ENCODE data around the gene UBAP1.
"Not testable (repeated sequence)": the region's sequence is repeated elsewhere in the genome, so short reads cannot be mapped to it uniquely, and the experiment has no call there.

UBAP1 gene

DNA sequence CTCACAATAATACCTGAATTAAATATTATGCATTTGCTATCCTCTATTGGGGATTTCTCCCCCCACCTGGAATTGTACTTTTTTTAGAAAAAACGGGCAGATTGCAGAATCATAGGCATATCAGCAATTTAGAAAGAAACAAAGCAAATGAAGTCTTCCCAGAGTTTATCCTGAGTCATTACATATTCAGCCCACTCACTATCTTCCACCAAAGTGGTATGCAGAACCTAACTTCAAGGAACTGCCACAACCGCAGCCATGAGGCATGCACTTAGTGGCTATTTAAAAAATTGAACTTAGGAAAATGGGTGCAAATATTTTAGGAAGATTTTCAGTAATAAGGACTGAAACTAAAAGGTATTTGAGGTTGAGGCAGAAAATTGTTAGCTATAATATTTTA lies 48.6 kb downstream of the UBAP1 start:
- no peak for DNase-seq (ENCODE audit: low read depth)
- TF ChIP-seq, protein P1, sequence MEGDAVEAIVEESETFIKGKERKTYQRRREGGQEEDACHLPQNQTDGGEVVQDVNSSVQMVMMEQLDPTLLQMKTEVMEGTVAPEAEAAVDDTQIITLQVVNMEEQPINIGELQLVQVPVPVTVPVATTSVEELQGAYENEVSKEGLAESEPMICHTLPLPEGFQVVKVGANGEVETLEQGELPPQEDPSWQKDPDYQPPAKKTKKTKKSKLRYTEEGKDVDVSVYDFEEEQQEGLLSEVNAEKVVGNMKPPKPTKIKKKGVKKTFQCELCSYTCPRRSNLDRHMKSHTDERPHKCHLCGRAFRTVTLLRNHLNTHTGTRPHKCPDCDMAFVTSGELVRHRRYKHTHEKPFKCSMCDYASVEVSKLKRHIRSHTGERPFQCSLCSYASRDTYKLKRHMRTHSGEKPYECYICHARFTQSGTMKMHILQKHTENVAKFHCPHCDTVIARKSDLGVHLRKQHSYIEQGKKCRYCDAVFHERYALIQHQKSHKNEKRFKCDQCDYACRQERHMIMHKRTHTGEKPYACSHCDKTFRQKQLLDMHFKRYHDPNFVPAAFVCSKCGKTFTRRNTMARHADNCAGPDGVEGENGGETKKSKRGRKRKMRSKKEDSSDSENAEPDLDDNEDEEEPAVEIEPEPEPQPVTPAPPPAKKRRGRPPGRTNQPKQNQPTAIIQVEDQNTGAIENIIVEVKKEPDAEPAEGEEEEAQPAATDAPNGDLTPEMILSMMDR (IDR thresholded peaks at IDR 0.05; ENCODE audit: low read depth, low read length, missing control alignments), result no peak
- in situ Hi-C loops (cut with HindIII; ENCODE audit: low sequenced_read_pairs), result no loop called here
- H3K4me3 ChIP-seq (ENCODE audit: low read depth, low read length), result no peak overlapping the region

DNA sequence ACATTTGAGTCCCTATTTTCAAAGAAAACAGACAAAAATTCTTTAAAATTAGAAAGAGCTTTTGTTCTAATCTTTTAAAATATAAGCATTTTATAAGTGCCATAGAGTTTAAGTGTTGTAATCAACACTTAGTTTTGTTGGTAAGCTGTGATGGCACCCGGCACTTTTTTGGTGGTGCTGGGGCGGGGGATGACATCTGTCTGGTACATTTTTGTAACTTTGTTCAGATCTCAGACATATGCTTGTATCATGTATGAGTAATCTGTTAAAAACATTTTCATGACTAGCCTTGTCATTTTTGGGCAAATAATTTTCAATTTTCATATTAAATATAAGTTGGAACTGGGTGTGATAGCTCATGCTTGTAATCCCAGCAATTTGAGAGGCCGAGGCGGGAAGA lies 51.7 kb downstream of the UBAP1 start:
- in situ Hi-C loops (cut with HindIII; ENCODE audit: low sequenced_read_pairs), result no loop called here
- TF ChIP-seq, protein P1 (IDR thresholded peaks at IDR 0.05; ENCODE audit: low read depth, low read length, missing control alignments), result no peak
- no peak overlapping the region for H3K4me3 ChIP-seq (ENCODE audit: low read depth, low read length)
- DNase-seq (ENCODE audit: low read depth), result no peak

DNA sequence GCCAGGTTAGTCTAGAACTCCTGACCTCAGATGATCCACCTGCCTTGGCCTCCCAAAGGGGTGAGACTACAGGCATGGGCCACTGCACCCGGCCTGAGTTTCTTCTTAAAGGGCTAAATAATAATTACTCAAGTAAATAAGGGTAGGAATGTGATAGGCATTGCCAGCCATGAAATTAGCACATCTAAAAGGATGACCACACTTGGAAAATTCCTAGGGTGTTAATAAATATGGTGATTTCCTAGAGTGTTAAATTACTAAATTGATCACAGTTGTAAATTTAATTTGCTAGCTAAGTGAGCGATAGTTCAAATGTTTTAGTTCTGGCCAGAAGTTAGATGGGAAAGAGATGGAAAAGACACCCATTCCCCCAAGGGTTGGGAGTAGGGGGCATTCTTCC lies 53.4 kb downstream of the UBAP1 start:
- in situ Hi-C loops (cut with HindIII; ENCODE audit: low sequenced_read_pairs), result no loop called here
- TF ChIP-seq, protein P1 (IDR thresholded peaks at IDR 0.05; ENCODE audit: low read depth, low read length, missing control alignments), result no peak
- DNase-seq (ENCODE audit: low read depth), result no peak
- H3K4me3 ChIP-seq (ENCODE audit: low read depth, low read length), result no peak overlapping the region

DNA sequence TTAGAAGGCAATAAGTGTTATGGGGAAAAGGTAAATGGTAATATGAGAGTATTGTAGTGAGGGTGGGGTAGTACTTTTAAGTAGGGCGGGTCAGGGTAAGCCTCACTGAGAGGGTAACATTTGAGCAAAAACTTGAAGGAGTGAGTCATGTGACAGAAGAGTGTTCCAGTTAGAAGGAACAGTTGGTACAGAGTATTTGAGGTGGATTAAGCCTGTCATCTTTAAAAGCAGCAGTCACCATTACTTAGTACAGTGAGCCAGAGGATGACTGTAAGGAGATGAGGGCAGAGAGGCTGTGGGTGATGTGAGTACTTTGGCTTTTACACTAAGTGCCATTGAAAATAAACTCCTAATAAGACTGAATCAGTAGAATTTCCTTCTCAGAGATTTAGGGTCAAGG lies 54.8 kb downstream of the UBAP1 start:
- in situ Hi-C loops (cut with HindIII; ENCODE audit: low sequenced_read_pairs), result no loop called here
- no peak overlapping the region for H3K4me3 ChIP-seq (ENCODE audit: low read depth, low read length)
- TF ChIP-seq, protein P1 (IDR thresholded peaks at IDR 0.05; ENCODE audit: low read depth, low read length, missing control alignments), result no peak
- DNase-seq (ENCODE audit: low read depth), result no peak

DNA sequence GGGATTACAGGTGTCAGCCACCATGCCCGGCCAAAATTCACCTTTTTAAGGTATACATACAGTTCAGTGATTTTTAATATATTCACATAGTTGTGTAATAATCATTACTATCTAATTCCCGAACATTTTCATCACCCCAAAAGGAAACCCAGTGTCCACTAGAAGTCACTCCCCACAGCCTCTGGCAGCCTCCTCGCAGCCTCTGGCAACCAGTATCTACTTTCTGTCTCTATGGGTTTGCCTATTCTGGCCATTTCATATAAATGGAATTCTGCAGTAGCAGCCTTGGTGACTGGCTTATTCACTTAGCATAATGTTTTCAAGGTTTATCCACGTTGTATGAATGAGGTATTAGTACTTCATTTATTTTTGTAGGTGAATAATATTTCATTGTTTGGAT lies 59.0 kb downstream of the UBAP1 start:
- in situ Hi-C loops (cut with HindIII; ENCODE audit: low sequenced_read_pairs), result no loop called here
- no peak overlapping the region for H3K4me3 ChIP-seq (ENCODE audit: low read depth, low read length)
- TF ChIP-seq, protein P1 (IDR thresholded peaks at IDR 0.05; ENCODE audit: low read depth, low read length, missing control alignments), result no peak
- no peak for DNase-seq (ENCODE audit: low read depth)

DNA sequence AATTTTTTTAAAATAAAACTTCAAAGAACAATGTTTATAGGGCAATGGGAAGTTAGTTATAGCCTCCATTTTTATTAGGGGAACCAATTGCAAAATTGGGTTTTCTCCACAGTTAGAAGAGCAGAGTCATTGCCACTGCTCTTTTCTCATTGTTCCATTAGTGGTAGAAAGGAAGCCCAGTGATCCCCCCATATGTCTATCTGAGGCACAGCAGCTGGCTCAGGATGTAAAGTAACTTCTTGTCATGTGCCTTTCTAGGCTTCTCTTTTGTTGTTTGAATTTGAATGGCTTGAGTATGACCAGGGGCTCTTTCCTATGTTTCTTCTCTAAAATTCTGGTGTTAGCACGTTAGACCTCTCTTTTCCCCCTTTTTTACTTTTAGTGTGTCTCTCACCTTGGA lies 61.2 kb downstream of the UBAP1 start:
- DNase-seq (ENCODE audit: low read depth), result no peak
- in situ Hi-C loops (cut with HindIII; ENCODE audit: low sequenced_read_pairs), result no loop called here
- TF ChIP-seq, protein P1 (IDR thresholded peaks at IDR 0.05; ENCODE audit: low read depth, low read length, missing control alignments), result no peak
- H3K4me3 ChIP-seq (ENCODE audit: low read depth, low read length), result no peak overlapping the region

DNA sequence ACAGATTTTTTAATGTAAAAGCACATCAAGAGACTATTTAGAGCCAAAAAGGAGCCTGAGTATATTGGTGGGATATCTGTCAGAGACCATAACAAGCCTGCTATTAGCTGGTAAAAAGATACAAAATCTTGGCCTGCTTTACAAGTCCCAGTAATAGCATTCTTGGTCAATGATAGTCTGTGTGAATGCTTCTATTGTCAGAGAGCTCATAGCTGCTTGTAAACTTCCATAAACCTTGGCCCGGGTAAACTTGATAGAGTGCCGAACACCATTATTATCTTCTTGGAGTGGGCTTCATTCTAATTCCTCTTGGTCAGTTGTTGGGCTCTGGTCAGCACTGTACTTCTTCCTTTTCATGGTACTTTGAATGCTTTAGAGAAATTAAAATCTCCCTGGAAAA lies 64.0 kb downstream of the UBAP1 start:
- no peak overlapping the region for H3K4me3 ChIP-seq (ENCODE audit: low read depth, low read length)
- no peak for DNase-seq (ENCODE audit: low read depth)
- in situ Hi-C loops (cut with HindIII; ENCODE audit: low sequenced_read_pairs), result no loop called here
- TF ChIP-seq, protein P1 (IDR thresholded peaks at IDR 0.05; ENCODE audit: low read depth, low read length, missing control alignments), result no peak

DNA sequence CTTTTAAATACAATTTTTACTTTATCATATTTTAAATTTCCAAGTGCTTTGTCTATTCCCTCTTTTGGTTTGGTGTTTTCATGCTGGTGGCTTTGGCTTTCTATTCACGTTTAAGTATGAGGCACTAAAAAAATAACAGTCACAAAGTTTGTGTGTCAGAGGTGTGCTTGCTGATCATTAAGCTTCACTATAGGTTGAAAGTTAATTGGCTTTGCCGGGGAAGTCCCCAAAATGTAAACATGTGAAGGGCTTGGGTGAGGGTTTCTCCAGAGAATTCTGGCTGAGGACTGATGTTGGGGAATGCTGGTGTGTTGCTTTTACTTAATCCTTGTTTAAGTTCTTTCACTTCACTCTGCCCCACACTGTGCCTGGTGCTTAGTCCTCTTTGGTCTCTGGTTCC lies 66.4 kb downstream of the UBAP1 start:
- H3K4me3 ChIP-seq (ENCODE audit: low read depth, low read length); DNase-seq (ENCODE audit: low read depth); in situ Hi-C loops (cut with HindIII; ENCODE audit: low sequenced_read_pairs): not testable (repeated sequence)
